RWPE2 (cell line): ENCODE measurements around the gene DCST2.
A peak's percentile ranks its signal among the peaks of the same experiment; 100 is the strongest.

Experiments
- ATAC-seq: fragments of 200-7000 bp; cut with Tn5 transposase; 3 replicates; pipeline ENCODE4 v1.9.1; 2021; ENCODE audit warnings: low read depth
- DNase-seq: peaks from one replicate; pipeline ENCODE4 v3.0.0-alpha.2; 2020; ENCODE audit warnings: low spot score
- H3K27ac ChIP-seq: fragments of 450-650 bp; 2 replicates; pipeline ENCODE4 v1.5.1; 2017; ENCODE audit warnings: mild to moderate bottlenecking; ENCODE audit not compliant: poor library complexity, severe bottlenecking
- H3K27me3 ChIP-seq: fragments of 250-450 bp; sonication (Bioruptor Pico); 2 replicates; pipeline ENCODE4 v1.5.1; 2021; ENCODE audit warnings: mild to moderate bottlenecking, moderate library complexity; ENCODE audit not compliant: insufficient read depth, poor library complexity, severe bottlenecking
- H3K36me3 ChIP-seq: fragments of 250-450 bp; sonication (Bioruptor Pico); 2 replicates; pipeline ENCODE4 v1.5.1; 2020; ENCODE audit warnings: low read depth, mild to moderate bottlenecking, moderate library complexity
- H3K4me1 ChIP-seq: fragments of 250-450 bp; sonication (Bioruptor Pico); 2 replicates; pipeline ENCODE4 v1.5.1; 2021; ENCODE audit warnings: mild to moderate bottlenecking, moderate library complexity; ENCODE audit not compliant: insufficient read depth, poor library complexity, severe bottlenecking
- H3K4me3 ChIP-seq: fragments of 250-450 bp; sonication (Bioruptor Pico); 2 replicates; pipeline ENCODE4 v1.5.1; 2021; ENCODE audit warnings: mild to moderate bottlenecking, moderate library complexity; ENCODE audit not compliant: severe bottlenecking
- H3K9me3 ChIP-seq: fragments of 250-450 bp; sonication (Bioruptor Pico); 2 replicates; pipeline ENCODE4 v1.5.1; 2021; ENCODE audit warnings: mild to moderate bottlenecking, moderate library complexity; ENCODE audit not compliant: severe bottlenecking
- TF ChIP-seq, protein P1 (sequence below): fragments of 450-650 bp; IDR thresholded peaks from one replicate; pipeline ENCODE4 v1.5.1; 2017; ENCODE audit warnings: mild to moderate bottlenecking, moderate library complexity; ENCODE audit not compliant: poor library complexity, severe bottlenecking

Gene DCST2

DNA sequence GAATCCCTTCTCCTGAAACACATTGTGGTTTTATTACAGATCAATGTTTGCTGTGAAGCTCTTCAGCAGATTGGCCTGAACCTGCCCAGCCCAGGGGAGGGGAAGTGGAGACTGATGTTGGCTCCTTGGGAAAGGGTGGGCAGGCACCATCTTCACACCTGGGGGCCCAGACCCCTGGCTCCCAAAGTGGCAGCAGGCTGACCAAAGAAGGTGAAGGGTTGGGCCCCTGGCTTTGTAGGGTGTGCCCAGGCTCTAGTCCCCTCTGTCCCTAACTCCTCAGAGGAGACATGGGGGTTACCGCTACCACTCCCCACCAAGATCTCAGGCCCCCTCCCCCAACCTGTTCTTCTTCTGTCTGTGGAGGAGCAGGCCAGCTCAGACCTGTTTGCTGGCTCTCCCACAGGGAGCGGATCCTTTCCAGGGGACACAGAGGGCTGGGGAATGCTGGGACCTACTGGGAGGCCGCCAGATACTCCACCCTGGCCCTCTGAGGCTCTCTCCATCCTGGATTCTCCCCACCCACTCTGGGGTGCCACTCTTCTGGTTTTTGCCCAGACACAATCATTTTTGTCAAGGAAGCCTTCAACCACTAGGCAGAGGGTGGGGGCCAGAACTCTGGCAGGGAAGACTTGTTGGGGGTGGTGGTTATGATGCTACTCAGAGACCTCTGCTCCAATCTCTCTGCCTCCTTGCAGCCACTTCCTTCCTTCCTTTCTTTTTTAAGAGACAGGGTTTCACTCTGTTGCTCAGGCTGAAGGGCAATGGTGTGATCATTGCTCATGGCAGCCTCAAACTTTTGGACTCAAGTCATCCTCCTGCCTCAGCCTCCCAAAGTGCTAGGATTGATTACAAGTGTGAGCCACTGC, 40.0 kb upstream of the DCST2 start:
- no peak for ATAC-seq
- Histone ChIP-seq H3K9me3 (no peaks in the 10 kb centered on the region), H3K4me3 (no peak overlapping the region), H3K27ac (no peak overlapping the region), H3K27me3 (no peaks in the 10 kb centered on the region), H3K4me1 (no peaks in the 10 kb centered on the region), H3K36me3 (no peaks in the 10 kb centered on the region)
- TF ChIP-seq, protein P1, sequence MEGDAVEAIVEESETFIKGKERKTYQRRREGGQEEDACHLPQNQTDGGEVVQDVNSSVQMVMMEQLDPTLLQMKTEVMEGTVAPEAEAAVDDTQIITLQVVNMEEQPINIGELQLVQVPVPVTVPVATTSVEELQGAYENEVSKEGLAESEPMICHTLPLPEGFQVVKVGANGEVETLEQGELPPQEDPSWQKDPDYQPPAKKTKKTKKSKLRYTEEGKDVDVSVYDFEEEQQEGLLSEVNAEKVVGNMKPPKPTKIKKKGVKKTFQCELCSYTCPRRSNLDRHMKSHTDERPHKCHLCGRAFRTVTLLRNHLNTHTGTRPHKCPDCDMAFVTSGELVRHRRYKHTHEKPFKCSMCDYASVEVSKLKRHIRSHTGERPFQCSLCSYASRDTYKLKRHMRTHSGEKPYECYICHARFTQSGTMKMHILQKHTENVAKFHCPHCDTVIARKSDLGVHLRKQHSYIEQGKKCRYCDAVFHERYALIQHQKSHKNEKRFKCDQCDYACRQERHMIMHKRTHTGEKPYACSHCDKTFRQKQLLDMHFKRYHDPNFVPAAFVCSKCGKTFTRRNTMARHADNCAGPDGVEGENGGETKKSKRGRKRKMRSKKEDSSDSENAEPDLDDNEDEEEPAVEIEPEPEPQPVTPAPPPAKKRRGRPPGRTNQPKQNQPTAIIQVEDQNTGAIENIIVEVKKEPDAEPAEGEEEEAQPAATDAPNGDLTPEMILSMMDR = no peak
- no peak for DNase-seq

DNA sequence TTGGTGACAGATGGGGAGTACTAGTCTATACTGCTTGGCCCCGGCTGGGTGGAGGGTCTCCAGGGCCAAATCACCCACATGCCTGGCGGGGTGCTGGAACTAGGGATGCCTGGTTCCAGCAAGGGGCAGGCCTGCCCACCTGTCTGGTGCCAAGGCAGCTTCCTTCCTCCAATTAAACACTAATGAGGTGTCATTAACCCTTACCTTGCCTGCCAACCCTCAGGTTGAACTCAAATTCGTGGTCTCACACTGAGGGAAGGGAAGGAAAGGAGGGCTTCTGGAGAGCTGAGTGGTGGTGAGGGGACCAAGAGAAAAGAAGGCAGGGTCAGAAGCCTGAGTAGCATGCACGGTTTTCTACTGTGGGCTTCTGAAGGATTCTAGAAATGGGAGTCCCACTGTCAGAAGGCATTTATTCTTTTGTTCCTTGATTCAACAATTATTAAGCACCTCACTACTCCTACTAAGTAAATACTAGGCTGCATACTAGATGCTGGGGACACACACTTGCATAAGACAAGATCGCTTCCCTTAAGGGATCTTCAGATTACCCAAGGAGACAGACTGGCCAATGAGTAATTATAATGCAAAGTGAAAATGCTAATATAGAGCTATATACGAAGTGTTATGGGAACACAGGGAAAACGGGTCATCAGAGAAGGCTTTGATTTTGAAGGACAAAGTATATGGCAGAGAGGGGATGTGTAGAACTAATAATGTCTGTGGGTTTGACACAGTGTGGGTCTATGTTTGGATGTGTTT, 39.1 kb upstream of the DCST2 start:
- H3K4me3 ChIP-seq = no peak overlapping the region
- TF ChIP-seq, protein P1 = no peak
- ATAC-seq (no peak), DNase-seq (no peak)
- H3K27ac ChIP-seq = no peak overlapping the region
- H3K9me3 ChIP-seq = no peaks in the 10 kb centered on the region
- H3K4me1 ChIP-seq = no peaks in the 10 kb centered on the region
- H3K36me3 ChIP-seq = no peaks in the 10 kb centered on the region
- H3K27me3 ChIP-seq = no peaks in the 10 kb centered on the region

DNA sequence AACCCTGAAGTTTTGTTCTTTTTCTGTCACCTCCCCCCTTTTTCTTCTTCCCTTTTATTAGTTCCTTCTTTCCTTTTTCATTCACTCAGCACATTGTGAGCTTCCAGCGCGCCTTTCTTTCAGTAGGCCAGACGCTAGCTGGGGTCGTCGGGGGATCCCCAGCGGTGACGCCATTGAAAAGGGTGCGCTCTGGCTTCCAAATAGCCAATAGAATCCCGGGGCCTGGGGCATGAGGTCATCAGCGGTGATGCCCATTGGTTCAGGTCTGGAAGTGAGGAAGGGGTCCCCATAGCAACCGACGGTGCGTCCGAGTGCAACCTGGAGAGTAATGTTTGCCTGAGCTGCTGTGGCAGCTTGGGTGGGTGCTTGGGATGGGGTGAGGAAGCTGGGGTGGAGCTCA, 38.1 kb upstream of the DCST2 start:
- Histone ChIP-seq H3K27ac (no peak overlapping the region), H3K36me3 (no peaks in the 10 kb centered on the region), H3K4me3 (no peak overlapping the region), H3K27me3 (no peaks in the 10 kb centered on the region), H3K9me3 (no peaks in the 10 kb centered on the region), H3K4me1 (no peaks in the 10 kb centered on the region)
- ATAC-seq (no peak), DNase-seq (no peak)
- TF ChIP-seq, protein P1 = no peak

DNA sequence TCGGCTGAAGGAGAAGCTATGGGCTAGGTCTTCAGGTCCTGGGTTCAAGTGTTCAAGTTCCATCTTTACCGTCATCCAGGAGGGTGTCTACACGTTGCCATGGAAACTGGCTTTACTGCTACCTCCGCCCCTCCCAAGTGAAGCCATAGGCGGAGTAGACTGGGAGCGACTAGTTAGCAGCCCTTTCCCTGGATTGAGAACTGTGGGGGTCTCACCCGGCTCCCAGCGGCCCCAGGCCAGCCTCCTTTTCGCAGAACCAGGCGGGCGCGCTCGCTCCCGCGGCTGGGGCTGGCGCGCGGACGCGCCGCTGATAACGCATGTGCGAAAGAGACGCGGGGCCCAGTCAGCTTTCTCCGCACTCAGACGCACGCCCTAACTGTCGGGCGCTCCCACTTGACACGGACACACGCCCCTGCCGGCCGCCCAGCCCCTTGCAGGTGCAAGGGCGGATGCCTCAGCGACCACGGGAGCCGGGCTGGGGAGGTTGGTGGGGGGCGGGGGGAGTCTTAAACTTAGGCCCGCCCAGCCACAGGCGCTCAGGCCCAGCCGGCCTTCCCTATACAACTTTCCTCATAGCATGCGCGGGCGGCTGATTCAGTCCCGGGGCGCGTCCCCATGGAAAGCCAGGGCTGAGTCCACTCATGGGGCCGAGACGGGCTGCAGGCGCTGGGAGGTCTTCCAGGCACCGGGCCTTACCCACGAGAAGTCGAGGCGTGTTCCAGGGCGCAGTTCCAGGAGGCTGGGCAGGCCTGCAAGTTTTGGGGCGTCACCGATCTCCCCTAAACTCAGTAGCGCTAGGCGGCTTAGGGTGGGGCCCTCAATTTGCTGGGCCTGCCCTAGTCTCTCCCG, 37.4 kb upstream of the DCST2 start:
- ATAC-seq (peak; percentile 86), DNase-seq (peak; percentile 82)
- Histone ChIP-seq H3K9me3 (no peaks in the 10 kb centered on the region), H3K27ac (no peak overlapping the region), H3K27me3 (no peaks in the 10 kb centered on the region), H3K4me1 (no peaks in the 10 kb centered on the region), H3K36me3 (no peaks in the 10 kb centered on the region), H3K4me3 (peak overlapping the region; percentile 23)
- TF ChIP-seq, protein P1 = peak; percentile 44
